ENCODE data around the gene ZNF654.

Gene ZNF654

DNA sequence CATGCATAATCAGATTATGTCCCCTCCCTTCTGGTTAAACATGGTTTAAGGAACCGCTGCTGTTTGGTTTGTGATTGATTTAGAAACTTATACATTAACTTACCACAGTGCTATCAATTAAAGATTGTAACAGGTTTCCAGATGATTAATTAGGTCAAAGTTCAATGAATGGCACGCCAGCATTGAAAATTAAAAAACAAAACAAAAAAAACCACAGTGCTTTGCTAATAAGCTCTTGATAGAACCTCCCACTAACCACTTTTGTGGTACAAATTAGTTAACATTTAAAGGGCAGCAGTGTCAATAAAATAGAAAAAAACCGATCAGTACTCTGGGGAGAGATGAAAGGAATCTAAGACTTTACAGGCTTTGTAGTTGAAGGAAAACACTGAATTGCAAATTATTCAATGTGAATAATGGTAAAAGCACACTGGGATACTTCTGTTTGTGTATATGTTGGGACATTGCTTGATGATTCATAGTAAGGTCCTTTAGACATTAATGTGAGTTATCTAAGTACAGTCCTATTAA is 83.1 kb downstream of the ZNF654 start:
- no peak overlapping the region for H3K4me3 ChIP-seq (ENCODE audit: low read depth, low read length)
- in situ Hi-C loops (cut with HindIII; ENCODE audit: low sequenced_read_pairs) = no loop called here
- TF ChIP-seq, protein P1, sequence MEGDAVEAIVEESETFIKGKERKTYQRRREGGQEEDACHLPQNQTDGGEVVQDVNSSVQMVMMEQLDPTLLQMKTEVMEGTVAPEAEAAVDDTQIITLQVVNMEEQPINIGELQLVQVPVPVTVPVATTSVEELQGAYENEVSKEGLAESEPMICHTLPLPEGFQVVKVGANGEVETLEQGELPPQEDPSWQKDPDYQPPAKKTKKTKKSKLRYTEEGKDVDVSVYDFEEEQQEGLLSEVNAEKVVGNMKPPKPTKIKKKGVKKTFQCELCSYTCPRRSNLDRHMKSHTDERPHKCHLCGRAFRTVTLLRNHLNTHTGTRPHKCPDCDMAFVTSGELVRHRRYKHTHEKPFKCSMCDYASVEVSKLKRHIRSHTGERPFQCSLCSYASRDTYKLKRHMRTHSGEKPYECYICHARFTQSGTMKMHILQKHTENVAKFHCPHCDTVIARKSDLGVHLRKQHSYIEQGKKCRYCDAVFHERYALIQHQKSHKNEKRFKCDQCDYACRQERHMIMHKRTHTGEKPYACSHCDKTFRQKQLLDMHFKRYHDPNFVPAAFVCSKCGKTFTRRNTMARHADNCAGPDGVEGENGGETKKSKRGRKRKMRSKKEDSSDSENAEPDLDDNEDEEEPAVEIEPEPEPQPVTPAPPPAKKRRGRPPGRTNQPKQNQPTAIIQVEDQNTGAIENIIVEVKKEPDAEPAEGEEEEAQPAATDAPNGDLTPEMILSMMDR (IDR thresholded peaks at IDR 0.05; ENCODE audit: low read depth, low read length, missing control alignments) = no peak
- DNase-seq (ENCODE audit: low read depth) = no peak

DNA sequence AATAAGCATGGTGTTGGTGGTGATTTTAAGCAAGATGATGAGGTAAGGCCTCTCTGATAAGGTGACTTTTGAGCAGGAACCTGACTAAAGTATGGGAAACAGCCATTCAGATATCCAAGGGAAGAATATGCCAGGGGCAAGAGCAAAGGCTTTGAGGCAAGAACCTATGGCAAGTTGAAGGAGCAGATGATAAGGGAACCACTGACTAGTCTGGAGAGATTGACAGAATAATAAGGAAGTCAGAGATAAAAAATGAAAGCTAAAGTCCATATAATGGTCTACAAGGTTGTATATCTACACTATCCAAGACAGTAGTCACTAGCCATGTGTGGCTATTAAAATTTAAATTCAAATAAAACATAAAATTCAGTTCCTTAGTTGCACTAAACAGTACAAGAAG is 88.2 kb downstream of the ZNF654 start:
- in situ Hi-C loops (cut with HindIII; ENCODE audit: low sequenced_read_pairs) = no loop called here
- TF ChIP-seq, protein P1 (IDR thresholded peaks at IDR 0.05; ENCODE audit: low read depth, low read length, missing control alignments) = no peak
- H3K4me3 ChIP-seq (ENCODE audit: low read depth, low read length) = no peak overlapping the region
- no peak for DNase-seq (ENCODE audit: low read depth)

DNA sequence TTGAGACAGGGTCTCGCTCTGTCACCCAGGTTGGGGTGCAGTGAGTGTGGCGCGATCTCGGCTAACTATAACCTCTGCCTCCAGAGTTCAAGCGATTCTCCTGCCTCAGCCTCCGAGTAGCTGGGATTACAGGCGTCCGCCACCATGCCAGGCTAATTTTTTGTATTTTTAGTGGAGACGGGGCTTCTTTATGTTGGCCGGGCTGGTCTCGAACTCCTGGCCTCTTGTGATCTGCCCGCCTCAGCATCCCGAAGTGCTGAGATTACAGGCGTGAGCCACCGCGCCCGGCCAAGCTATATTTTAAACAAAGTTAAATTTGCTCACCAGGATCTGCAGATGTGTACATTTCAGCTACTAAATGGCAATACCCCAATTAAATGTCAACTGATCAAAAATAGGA is 89.6 kb downstream of the ZNF654 start:
- no peak for DNase-seq (ENCODE audit: low read depth)
- in situ Hi-C loops (cut with HindIII; ENCODE audit: low sequenced_read_pairs) = no loop called here
- H3K4me3 ChIP-seq (ENCODE audit: low read depth, low read length) = peak overlapping the region; percentile 94
- TF ChIP-seq, protein P1 (IDR thresholded peaks at IDR 0.05; ENCODE audit: low read depth, low read length, missing control alignments) = no peak

DNA sequence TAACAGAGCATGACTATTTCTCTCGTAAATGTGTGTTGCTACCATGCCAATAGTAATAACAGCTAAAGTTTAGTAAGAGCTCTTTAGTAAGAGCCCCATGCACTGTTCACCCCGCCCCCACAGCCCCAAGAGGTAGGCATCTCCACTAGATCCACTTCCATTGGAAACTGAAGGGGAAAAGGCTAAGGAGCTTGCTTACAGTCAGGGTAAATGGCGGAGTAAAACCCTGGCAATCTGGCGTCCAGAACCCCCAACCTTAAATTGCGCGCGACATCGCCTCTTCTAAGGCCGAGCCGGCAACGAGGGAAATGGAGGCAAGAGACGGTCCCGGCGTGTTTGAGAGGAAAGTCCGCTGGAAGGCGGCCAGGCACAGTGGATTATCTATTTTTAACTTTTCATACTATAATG is 90.0 kb downstream of the ZNF654 start:
- peak overlapping the region; percentile 94 for H3K4me3 ChIP-seq (ENCODE audit: low read depth, low read length)
- no peak for DNase-seq (ENCODE audit: low read depth)
- TF ChIP-seq, protein P1 (IDR thresholded peaks at IDR 0.05; ENCODE audit: low read depth, low read length, missing control alignments) = no peak
- in situ Hi-C loops (cut with HindIII; ENCODE audit: low sequenced_read_pairs) = no loop called here

DNA sequence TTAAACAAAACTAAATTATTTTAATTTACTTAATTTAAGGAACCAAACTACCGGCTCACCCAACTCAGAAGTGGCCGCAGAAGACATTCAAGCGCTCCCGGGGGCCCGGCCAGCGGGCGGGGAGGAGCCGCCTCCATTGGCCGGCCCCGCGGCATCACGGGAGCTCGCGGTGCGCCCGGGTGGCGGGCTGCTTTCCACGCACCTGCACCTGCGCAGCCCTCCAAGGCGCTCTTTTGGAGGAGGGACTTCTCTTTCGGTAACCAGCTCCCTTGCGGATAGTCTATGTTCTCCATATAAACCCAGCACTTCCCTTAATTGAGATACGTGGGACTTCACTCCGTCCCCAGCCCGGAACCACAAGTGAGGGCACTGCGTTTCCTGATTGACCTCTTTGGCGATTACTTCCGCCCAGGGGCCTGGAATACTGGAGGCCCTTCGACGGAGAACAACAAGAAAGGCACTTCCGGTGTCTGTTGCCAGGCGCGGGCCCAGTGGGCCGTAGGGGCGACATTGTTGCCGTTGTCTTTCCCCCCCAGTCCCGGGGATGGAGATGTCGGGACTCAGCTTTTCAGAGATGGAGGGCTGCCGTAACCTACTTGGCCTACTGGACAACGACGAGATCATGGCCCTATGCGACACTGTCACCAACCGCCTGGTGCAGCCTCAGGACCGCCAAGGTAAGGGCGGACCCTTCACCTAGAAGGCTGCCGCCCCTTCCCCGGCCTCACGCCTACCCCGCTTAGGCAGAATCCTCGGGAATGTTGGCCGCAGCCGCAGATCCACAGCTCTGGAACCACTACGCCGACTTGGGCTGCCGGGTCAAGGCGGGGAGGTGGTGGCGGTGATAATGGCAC is 90.7 kb downstream of the ZNF654 start, which contains the start of gene C3orf38:
TSS of gene C3orf38 (plus strand) at position 451 of the 854 bp plus-strand sequence. CDS start at position 545, 94 bp downstream.
- peak within 1 kb of the TSS; percentile 94 for H3K4me3 ChIP-seq (ENCODE audit: low read depth, low read length)
- in situ Hi-C loops (cut with HindIII; ENCODE audit: low sequenced_read_pairs) = no loop called here
- DNase-seq (ENCODE audit: low read depth) = peak; percentile 75
- TF ChIP-seq, protein P1 (IDR thresholded peaks at IDR 0.05; ENCODE audit: low read depth, low read length, missing control alignments) = no peak

DNA sequence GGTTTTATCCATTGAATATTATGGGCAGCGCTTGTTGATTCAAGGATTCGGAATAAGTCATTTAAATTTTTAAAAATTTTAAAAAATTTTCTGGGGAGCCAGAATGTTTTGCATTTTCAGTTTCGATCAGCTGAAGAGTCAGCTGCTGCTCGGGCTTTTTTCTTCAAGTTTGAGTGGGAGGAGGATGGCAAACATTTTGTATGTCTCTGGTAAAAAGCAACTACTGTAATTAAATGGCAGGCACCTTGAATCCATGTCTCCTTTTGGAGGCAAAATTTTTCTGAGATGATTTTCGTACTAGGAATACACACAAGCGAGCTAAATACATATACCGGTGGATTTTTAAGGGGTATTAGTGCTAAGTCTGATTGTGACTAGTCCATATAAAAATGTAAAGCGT is 91.3 kb downstream of the ZNF654 start:
- in situ Hi-C loops (cut with HindIII; ENCODE audit: low sequenced_read_pairs) = no loop called here
- TF ChIP-seq, protein P1 (IDR thresholded peaks at IDR 0.05; ENCODE audit: low read depth, low read length, missing control alignments) = no peak
- H3K4me3 ChIP-seq (ENCODE audit: low read depth, low read length) = peak overlapping the region; percentile 94
- DNase-seq (ENCODE audit: low read depth) = no peak
